Calu3 (cell line): ENCODE data around the gene C2CD3. TPM values are rescaled to one million over a fixed set of nuclear protein-coding genes. Genes with fewer than 3 reads are reported as not detected.

Experiments used
- BruUV-seq: library from RNA; stranded (reverse); fragments of 400-500 nt; replicated peaks from 2 replicates; lab custom pipeline; 2021; lab: Mats Ljungman, UMichigan
- CTCF ChIA-PET: fragments of 300-600 bp; sonication (Branson Sonifier 250); formaldehyde crosslinking; loops from one replicate; lab custom pipeline; 2022; ENCODE audit warnings: antibody characterized with exemption; lab: Charles Lee
- DNase-seq: peaks from one replicate; pipeline ENCODE4 v3.0.0; 2022
- H3K27ac Mint-ChIP-seq: one replicate; pipeline ENCODE4 v1.8.0; 2022; ENCODE audit warnings: mixed read lengths; ENCODE audit not compliant: unreplicated experiment
- H3K27me3 Mint-ChIP-seq: one replicate; pipeline ENCODE4 v1.8.0; 2022; ENCODE audit warnings: mixed read lengths; ENCODE audit not compliant: unreplicated experiment
- H3K36me3 Mint-ChIP-seq: one replicate; pipeline ENCODE4 v1.8.0; 2022; ENCODE audit warnings: mild to moderate bottlenecking, moderate library complexity, mixed read lengths; ENCODE audit not compliant: insufficient read depth, unreplicated experiment
- H3K4me1 Mint-ChIP-seq: one replicate; pipeline ENCODE4 v1.8.0; 2022; ENCODE audit warnings: mild to moderate bottlenecking, low read depth, mixed read lengths; ENCODE audit not compliant: unreplicated experiment
- H3K4me3 Mint-ChIP-seq: one replicate; pipeline ENCODE4 v1.8.0; 2022; ENCODE audit warnings: mild to moderate bottlenecking, low read depth, moderate library complexity, mixed read lengths; ENCODE audit not compliant: unreplicated experiment
- H3K9me3 Mint-ChIP-seq: one replicate; pipeline ENCODE4 v1.8.0; 2022; ENCODE audit warnings: low read depth, mixed read lengths; ENCODE audit not compliant: unreplicated experiment
- intact Hi-C: fragments of 100-400 bp; cut with micrococcal nuclease; formaldehyde crosslinking; loops from one replicate; pipeline ENCODE4 v1.10.0; 2022; ENCODE audit not compliant: unreplicated experiment
- total RNA-seq: library from RNA; stranded (reverse); gene quantifications from 2 replicates; pipeline ENCODE4 v1.2.3, GENCODE V29; 2022
- TF ChIP-seq, protein P1 (sequence below): fragments of 200-600 bp; IDR thresholded peaks from one replicate; pipeline ENCODE4 v1.8.0; 2022; ENCODE audit warnings: antibody characterized with exemption; ENCODE audit not compliant: unreplicated experiment

Gene C2CD3
- total RNA-seq, 1 experiment from 2014 or later, result 26.9 TPM

DNA sequence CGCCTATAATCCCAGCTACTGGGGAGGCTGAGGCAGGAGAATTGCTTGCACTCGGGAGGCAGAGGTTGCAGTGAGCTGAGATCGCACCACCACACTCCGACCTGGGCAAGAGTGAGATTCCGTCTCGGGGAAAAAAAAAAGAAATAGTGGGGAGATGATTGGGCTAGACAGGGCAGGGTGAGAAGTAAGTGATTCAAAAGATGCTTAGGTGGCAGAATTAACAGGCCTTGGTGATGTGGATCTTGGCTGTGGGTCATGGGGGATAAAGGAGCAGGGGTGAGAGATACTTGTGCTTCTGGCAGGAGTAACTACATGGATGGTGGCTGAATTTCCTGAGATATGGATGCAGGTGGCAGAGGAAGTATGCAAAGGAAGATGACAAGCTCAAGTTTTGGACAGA is 148.8 kb downstream of the C2CD3 start:
- TF ChIP-seq, protein P1, sequence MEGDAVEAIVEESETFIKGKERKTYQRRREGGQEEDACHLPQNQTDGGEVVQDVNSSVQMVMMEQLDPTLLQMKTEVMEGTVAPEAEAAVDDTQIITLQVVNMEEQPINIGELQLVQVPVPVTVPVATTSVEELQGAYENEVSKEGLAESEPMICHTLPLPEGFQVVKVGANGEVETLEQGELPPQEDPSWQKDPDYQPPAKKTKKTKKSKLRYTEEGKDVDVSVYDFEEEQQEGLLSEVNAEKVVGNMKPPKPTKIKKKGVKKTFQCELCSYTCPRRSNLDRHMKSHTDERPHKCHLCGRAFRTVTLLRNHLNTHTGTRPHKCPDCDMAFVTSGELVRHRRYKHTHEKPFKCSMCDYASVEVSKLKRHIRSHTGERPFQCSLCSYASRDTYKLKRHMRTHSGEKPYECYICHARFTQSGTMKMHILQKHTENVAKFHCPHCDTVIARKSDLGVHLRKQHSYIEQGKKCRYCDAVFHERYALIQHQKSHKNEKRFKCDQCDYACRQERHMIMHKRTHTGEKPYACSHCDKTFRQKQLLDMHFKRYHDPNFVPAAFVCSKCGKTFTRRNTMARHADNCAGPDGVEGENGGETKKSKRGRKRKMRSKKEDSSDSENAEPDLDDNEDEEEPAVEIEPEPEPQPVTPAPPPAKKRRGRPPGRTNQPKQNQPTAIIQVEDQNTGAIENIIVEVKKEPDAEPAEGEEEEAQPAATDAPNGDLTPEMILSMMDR, result no peak
- no peak overlapping the region for H3K27ac Mint-ChIP-seq

DNA sequence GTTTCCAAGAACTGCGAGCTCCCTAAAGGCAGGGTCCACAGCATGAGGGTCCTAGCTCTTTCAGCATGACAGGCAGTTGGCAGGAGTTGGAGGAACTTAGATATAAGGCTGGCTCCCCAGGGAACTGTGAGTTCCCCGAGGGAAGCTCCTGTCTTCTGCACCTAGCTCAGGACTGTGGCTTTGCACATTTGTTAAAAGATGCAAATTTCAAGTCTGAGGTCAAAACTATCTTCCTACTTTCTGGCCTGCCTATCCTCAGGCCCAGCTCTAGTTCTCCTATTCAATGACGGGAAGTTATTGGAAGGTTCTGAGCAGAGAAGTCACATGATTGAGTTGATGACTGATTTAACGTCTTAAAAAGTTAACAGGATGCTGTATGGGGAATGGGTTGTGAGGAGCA is 150.3 kb downstream of the C2CD3 start:
- H3K9me3 Mint-ChIP-seq, result no peaks in the 10 kb centered on the region
- H3K36me3 Mint-ChIP-seq, result no peaks in the 10 kb centered on the region
- no peak overlapping the region for H3K4me3 Mint-ChIP-seq
- no peak overlapping the region for H3K27ac Mint-ChIP-seq
- DNase-seq, result no peak
- no TSS peak for BruUV-seq
- CTCF ChIA-PET, result no interaction called here
- intact Hi-C loops, result no loop called here
- H3K27me3 Mint-ChIP-seq, result no peaks in the 10 kb centered on the region
- TF ChIP-seq, protein P1, result no peak
- H3K4me1 Mint-ChIP-seq, result no peaks in the 10 kb centered on the region

More for the DNA sequence above, 148.8 kb downstream of the C2CD3 start:
- Mint-ChIP-seq H3K4me1 (no peaks in the 10 kb centered on the region), H3K4me3 (no peak overlapping the region), H3K27me3 (no peaks in the 10 kb centered on the region), H3K36me3 (no peaks in the 10 kb centered on the region), H3K9me3 (no peaks in the 10 kb centered on the region)
- intact Hi-C loops, result no loop called here
- no peak for DNase-seq
- CTCF ChIA-PET, result no interaction called here
- no TSS peak for BruUV-seq

DNA sequence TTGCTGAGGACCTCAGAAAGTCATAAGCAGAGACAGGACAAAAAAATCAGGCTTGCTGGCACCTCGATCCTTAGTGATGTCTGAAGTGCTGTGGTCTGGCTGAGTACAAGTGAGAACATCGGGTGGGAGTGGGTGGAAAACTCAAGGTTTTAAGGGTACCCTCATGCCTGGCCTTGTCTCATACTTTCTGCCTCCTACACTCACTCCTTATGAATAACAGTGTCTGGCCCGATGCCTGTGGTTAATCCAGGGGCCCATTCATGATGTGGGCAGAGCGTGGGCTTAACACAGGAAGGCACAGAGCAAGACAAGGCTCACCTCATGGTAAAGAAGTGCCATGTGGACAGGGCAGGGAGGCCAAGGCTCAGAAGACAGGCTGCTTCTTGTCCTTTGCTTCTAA is 150.9 kb downstream of the C2CD3 start:
- Mint-ChIP-seq H3K9me3 (no peaks in the 10 kb centered on the region), H3K4me3 (no peak overlapping the region), H3K36me3 (no peaks in the 10 kb centered on the region), H3K27ac (no peak overlapping the region), H3K27me3 (no peaks in the 10 kb centered on the region), H3K4me1 (no peaks in the 10 kb centered on the region)
- intact Hi-C loops, result no loop called here
- DNase-seq, result no peak
- BruUV-seq, result no TSS peak
- TF ChIP-seq, protein P1, result no peak
- CTCF ChIA-PET, result no interaction called here

DNA sequence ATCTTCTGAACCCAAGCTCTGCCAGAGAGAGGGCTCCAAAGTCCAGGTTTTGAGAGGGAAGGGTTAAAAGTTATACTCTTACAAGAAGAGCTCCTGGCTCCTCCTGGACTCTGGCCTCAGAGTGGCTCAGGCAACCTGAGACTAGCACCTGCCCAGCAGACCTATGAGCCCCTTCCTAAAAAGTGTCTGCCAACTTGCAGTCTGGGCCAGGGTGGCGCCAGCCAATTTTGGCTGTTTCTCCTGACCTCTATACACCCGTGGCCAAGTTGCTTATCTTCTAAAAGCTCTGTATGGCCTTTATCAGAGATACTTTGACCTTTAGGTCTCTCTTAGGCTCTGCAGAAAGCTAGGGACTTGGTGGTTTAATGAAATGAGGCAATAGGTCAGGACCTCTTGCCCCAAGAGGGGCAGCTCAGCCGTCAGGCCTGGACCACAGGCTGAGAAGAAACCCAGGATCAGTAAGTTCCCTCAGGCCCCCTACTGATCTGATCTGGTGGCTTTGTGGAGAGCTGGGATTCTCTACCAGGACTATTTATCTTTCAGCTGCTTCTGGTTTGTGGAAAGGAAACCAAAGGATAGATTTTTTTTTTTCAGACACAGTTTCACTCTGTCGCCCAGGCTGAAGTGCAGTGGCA is 151.6 kb downstream of the C2CD3 start:
- Mint-ChIP-seq H3K9me3 (no peaks in the 10 kb centered on the region), H3K4me1 (no peaks in the 10 kb centered on the region), H3K4me3 (no peak overlapping the region), H3K27me3 (no peaks in the 10 kb centered on the region), H3K36me3 (no peaks in the 10 kb centered on the region), H3K27ac (no peak overlapping the region)
- CTCF ChIA-PET, result interaction anchor here (1.6 kb wide), 1 partner anchor 11 kb away, joined by 3 read pairs; no protein-coding TSS in a partner anchor
- intact Hi-C loops, result no loop called here
- BruUV-seq, result no TSS peak
- TF ChIP-seq, protein P1, result no peak
- no peak for DNase-seq
